ENCODE data around the gene MPLKIP. TPM values are rescaled to one million over a fixed set of nuclear protein-coding genes. Genes with fewer than 3 reads are reported as not detected.
"Not testable (repeated sequence)": the region's sequence is repeated elsewhere in the genome, so short reads cannot be mapped to it uniquely, and the experiment has no call there.

MPLKIP gene
- total RNA-seq, 1 donor from 2014 or later = 38.0 TPM

DNA sequence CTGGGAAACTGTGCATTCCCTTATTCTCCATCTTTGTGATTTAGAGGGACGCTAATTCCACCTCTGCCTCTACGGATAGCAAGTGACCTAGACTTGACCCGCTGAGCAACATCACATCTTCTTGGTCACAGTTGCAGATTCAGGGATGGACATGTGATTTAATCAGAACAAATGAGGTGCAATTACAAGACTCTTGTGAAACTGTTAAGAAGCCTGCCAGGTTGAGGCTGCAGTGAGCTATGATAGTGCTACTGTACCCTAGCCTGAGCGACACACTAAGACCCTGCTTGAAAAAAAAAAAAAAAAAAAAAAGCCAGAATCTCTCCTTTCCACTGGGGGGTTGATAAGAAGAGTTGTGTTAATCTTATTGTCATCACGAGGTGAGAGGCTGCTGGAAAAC, 14.4 kb downstream of the MPLKIP start:
- no peaks in the 10 kb centered on the region for H3K27me3 Mint-ChIP-seq
- H3K9me3 Mint-ChIP-seq (ENCODE audit: low read depth) = no peaks in the 10 kb centered on the region
- no peak overlapping the region for H3K27ac Mint-ChIP-seq
- H3K4me3 Mint-ChIP-seq (ENCODE audit: low read depth) = no peak overlapping the region
- H3K4me1 Mint-ChIP-seq (ENCODE audit: low read depth) = peaks cover 8% of the 10 kb centered on the region
- peaks cover 8% of the 10 kb centered on the region for H3K36me3 Mint-ChIP-seq (ENCODE audit: insufficient read depth)
- TF ChIP-seq, protein P1, sequence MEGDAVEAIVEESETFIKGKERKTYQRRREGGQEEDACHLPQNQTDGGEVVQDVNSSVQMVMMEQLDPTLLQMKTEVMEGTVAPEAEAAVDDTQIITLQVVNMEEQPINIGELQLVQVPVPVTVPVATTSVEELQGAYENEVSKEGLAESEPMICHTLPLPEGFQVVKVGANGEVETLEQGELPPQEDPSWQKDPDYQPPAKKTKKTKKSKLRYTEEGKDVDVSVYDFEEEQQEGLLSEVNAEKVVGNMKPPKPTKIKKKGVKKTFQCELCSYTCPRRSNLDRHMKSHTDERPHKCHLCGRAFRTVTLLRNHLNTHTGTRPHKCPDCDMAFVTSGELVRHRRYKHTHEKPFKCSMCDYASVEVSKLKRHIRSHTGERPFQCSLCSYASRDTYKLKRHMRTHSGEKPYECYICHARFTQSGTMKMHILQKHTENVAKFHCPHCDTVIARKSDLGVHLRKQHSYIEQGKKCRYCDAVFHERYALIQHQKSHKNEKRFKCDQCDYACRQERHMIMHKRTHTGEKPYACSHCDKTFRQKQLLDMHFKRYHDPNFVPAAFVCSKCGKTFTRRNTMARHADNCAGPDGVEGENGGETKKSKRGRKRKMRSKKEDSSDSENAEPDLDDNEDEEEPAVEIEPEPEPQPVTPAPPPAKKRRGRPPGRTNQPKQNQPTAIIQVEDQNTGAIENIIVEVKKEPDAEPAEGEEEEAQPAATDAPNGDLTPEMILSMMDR (IDR thresholded peaks at IDR 0.05; ENCODE audit: unreplicated experiment) = no peak
- DNase-seq (ENCODE audit: low spot score, unreplicated experiment) = no peak

DNA sequence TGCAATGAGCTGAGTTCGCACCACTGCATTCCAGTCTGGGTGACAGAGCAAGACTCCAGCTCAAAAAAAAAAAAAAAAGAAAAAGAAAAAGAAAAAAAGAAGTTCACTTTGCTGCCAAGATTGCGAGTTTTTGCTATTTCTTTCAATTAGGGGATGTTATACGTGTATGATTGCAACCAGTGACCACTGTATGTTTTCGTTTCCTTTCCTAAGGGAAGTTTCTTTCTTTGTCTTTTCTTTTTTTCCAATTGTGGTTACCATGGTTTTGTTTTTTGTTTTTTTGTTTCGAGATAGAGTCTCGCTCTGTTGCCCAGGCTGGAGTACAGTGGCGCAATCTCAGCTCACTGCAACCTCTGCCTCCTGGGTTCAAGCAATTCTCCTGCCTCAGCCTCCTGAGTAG, 16.2 kb downstream of the MPLKIP start:
- not testable (repeated sequence) for H3K4me1 Mint-ChIP-seq (ENCODE audit: low read depth); H3K27ac Mint-ChIP-seq; H3K27me3 Mint-ChIP-seq; H3K9me3 Mint-ChIP-seq (ENCODE audit: low read depth); H3K36me3 Mint-ChIP-seq (ENCODE audit: insufficient read depth); H3K4me3 Mint-ChIP-seq (ENCODE audit: low read depth); DNase-seq (ENCODE audit: low spot score, unreplicated experiment)

- not testable (repeated sequence) for H3K4me3 Mint-ChIP-seq (ENCODE audit: low read depth); DNase-seq (ENCODE audit: low spot score, unreplicated experiment); H3K9me3 Mint-ChIP-seq (ENCODE audit: low read depth); H3K4me1 Mint-ChIP-seq (ENCODE audit: low read depth); H3K27ac Mint-ChIP-seq; H3K36me3 Mint-ChIP-seq (ENCODE audit: insufficient read depth); H3K27me3 Mint-ChIP-seq
These were observed 17.2 kb downstream of the MPLKIP start for GRCh38 chr7:40117199-40117598.

DNA sequence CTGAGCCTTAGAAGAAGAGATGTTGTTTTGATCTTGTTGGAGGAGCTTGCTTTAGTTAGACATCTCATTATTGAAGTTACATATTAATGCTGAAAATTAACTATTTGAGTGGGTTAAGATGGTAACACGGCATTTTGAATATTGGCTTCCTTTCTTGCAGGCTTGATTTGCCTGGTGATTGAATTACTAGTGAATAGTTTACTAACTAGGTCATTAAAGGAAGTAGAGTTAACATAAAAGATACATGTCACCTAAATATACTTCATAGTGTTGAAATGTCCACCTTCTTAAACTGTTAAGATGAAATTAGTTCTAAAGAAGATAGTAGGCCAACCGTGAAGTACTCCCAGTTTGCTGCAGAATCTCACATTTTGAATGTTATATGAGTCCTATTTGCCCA, 18.5 kb downstream of the MPLKIP start:
- Mint-ChIP-seq H3K4me1 (ENCODE audit: low read depth) (peaks cover 1% of the 10 kb centered on the region), H3K27me3 (no peaks in the 10 kb centered on the region), H3K27ac (no peak overlapping the region), H3K4me3 (ENCODE audit: low read depth) (no peak overlapping the region), H3K9me3 (ENCODE audit: low read depth) (no peaks in the 10 kb centered on the region), H3K36me3 (ENCODE audit: insufficient read depth) (peaks cover 6% of the 10 kb centered on the region)
- TF ChIP-seq, protein P1 (IDR thresholded peaks at IDR 0.05; ENCODE audit: unreplicated experiment) = no peak
- DNase-seq (ENCODE audit: low spot score, unreplicated experiment) = no peak

- Mint-ChIP-seq H3K4me1 (ENCODE audit: low read depth) (peaks cover 4% of the 10 kb centered on the region), H3K27ac (no peak overlapping the region), H3K27me3 (no peaks in the 10 kb centered on the region), H3K36me3 (ENCODE audit: insufficient read depth) (no peaks in the 10 kb centered on the region), H3K4me3 (ENCODE audit: low read depth) (no peak overlapping the region), H3K9me3 (ENCODE audit: low read depth) (no peaks in the 10 kb centered on the region)
- no peak for DNase-seq (ENCODE audit: low spot score, unreplicated experiment)
- TF ChIP-seq, protein P1 (IDR thresholded peaks at IDR 0.05; ENCODE audit: unreplicated experiment) = no peak
These were observed 28.4 kb downstream of the MPLKIP start for GRCh38 chr7:40105879-40106473.

GRCh38 chr7:40102897-40103296, 31.5 kb downstream of the MPLKIP start:
- no peak for DNase-seq (ENCODE audit: low spot score, unreplicated experiment)
- Mint-ChIP-seq H3K27ac (no peak overlapping the region), H3K4me3 (ENCODE audit: low read depth) (no peak overlapping the region), H3K27me3 (no peaks in the 10 kb centered on the region), H3K4me1 (ENCODE audit: low read depth) (peaks cover 8% of the 10 kb centered on the region), H3K36me3 (ENCODE audit: insufficient read depth) (no peaks in the 10 kb centered on the region), H3K9me3 (ENCODE audit: low read depth) (no peaks in the 10 kb centered on the region)
- TF ChIP-seq, protein P1 (IDR thresholded peaks at IDR 0.05; ENCODE audit: unreplicated experiment) = no peak
